Measurements from ENCODE around the gene SPA17. TPM values are rescaled to one million over a fixed set of nuclear protein-coding genes. Genes with fewer than 3 reads are reported as not detected.

The SPA17 gene
- polyA plus RNA-seq, 1 experiment = 2.9 TPM

- DNase-seq (ENCODE audit: low read depth) = no peak
- no peaks in the 10 kb centered on the region for H3K36me3 ChIP-seq (ENCODE audit: control insufficient read depth, insufficient read depth, low read length)
- H3K27me3 ChIP-seq (ENCODE audit: control insufficient read depth, insufficient read depth, low read length) = no peaks in the 10 kb centered on the region
- H3K4me3 ChIP-seq (ENCODE audit: low read depth, low read length) = no peak overlapping the region
- TF ChIP-seq, protein P1, sequence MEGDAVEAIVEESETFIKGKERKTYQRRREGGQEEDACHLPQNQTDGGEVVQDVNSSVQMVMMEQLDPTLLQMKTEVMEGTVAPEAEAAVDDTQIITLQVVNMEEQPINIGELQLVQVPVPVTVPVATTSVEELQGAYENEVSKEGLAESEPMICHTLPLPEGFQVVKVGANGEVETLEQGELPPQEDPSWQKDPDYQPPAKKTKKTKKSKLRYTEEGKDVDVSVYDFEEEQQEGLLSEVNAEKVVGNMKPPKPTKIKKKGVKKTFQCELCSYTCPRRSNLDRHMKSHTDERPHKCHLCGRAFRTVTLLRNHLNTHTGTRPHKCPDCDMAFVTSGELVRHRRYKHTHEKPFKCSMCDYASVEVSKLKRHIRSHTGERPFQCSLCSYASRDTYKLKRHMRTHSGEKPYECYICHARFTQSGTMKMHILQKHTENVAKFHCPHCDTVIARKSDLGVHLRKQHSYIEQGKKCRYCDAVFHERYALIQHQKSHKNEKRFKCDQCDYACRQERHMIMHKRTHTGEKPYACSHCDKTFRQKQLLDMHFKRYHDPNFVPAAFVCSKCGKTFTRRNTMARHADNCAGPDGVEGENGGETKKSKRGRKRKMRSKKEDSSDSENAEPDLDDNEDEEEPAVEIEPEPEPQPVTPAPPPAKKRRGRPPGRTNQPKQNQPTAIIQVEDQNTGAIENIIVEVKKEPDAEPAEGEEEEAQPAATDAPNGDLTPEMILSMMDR (IDR thresholded peaks at IDR 0.05; ENCODE audit: insufficient read depth, low read depth, low read length) = no peak
- CTCF ChIA-PET = interaction anchor here (1.3 to 1.6 kb wide), 3 partner anchors 9 to 116 kb away, joined by 4 to 6 read pairs (median 4); no protein-coding TSS in a partner anchor
- POLR2A ChIA-PET = no interaction called here
These were observed 4.7 kb downstream of the SPA17 start for GRCh38 chr11:124678416-124678815.

GRCh38 chr11:124681421-124681820 lies 7.7 kb downstream of the SPA17 start:
- CTCF ChIA-PET = no interaction called here
- TF ChIP-seq, protein P1 (IDR thresholded peaks at IDR 0.05; ENCODE audit: insufficient read depth, low read depth, low read length) = no peak
- DNase-seq (ENCODE audit: low read depth) = no peak
- Histone ChIP-seq H3K27me3 (ENCODE audit: control insufficient read depth, insufficient read depth, low read length) (no peaks in the 10 kb centered on the region), H3K4me3 (ENCODE audit: low read depth, low read length) (no peak overlapping the region), H3K36me3 (ENCODE audit: control insufficient read depth, insufficient read depth, low read length) (no peaks in the 10 kb centered on the region)
- POLR2A ChIA-PET = no interaction called here

- Histone ChIP-seq H3K27me3 (ENCODE audit: control insufficient read depth, insufficient read depth, low read length) (no peaks in the 10 kb centered on the region), H3K36me3 (ENCODE audit: control insufficient read depth, insufficient read depth, low read length) (no peaks in the 10 kb centered on the region), H3K4me3 (ENCODE audit: low read depth, low read length) (no peak overlapping the region)
- ChIA-PET POLR2A (no interaction called here), CTCF (no interaction called here)
- TF ChIP-seq, protein P1 (IDR thresholded peaks at IDR 0.05; ENCODE audit: insufficient read depth, low read depth, low read length) = no peak
- DNase-seq (ENCODE audit: low read depth) = no peak
These were observed 8.7 kb downstream of the SPA17 start for GRCh38 chr11:124682443-124682842.

DNA sequence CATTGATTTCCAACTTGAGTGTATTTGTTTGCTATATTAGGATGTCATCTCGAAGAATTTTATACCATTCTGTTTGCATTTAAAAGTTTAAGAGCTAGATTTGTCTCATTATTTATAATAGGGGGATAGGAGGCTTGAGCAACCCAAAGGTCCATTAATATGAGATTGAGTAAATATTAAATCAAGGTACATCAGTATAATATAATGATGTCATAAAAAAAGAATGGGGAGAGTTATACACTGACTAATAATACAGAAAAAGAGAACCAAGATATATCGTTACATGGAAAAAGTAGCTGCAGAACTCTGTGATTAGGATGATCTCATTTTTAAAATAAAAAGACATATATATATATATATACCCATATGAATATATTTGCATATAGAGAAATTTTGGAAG lies 19.4 kb downstream of the SPA17 start:
- DNase-seq (ENCODE audit: low read depth) = no peak
- Histone ChIP-seq H3K36me3 (ENCODE audit: control insufficient read depth, insufficient read depth, low read length) (no peaks in the 10 kb centered on the region), H3K4me3 (ENCODE audit: low read depth, low read length) (no peak overlapping the region), H3K27me3 (ENCODE audit: control insufficient read depth, insufficient read depth, low read length) (no peaks in the 10 kb centered on the region)
- TF ChIP-seq, protein P1 (IDR thresholded peaks at IDR 0.05; ENCODE audit: insufficient read depth, low read depth, low read length) = no peak
- ChIA-PET CTCF (interaction anchor here (1.2 kb wide), 1 partner anchor 24 kb away, joined by 4 read pairs; no protein-coding TSS in a partner anchor), POLR2A (no interaction called here)

DNA sequence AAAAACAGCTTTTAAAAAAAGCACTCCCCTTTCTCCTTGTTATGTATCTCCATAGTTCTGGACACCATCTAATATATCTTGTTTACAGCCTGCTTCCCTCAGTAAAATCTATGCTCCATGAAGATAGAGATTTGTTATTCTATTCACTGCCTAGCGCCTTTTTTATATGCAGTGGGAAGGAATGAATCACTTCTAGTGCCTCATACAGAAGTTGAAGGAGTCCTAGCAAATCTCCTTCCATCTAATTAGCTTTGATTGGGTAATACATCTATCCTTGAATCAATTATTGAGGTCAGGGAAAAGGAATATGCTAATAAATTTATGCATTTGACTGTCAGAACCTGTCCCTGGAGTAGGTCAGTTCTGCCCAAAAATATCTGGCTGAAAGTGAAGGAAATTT lies 25.8 kb downstream of the SPA17 start:
- ChIA-PET CTCF (interaction anchor here (0.9 kb wide), 1 partner anchor 9 kb away, joined by 3 read pairs; no protein-coding TSS in a partner anchor), POLR2A (no interaction called here)
- H3K27me3 ChIP-seq (ENCODE audit: control insufficient read depth, insufficient read depth, low read length) = peaks cover 2% of the 10 kb centered on the region; the same call in 1 of the 2 replicates
- TF ChIP-seq, protein P1 (IDR thresholded peaks at IDR 0.05; ENCODE audit: insufficient read depth, low read depth, low read length) = no peak
- H3K36me3 ChIP-seq (ENCODE audit: control insufficient read depth, insufficient read depth, low read length) = no peaks in the 10 kb centered on the region
- no peak for DNase-seq (ENCODE audit: low read depth)
- no peak overlapping the region for H3K4me3 ChIP-seq (ENCODE audit: low read depth, low read length)
